CD14-positive monocyte (primary cell): Measurements from ENCODE around the gene CDH8. TPM values are rescaled to one million over a fixed set of nuclear protein-coding genes. Genes with fewer than 3 reads are reported as not detected.

ENCODE experiments used
- DNase-seq, 3 donors: peaks; one replicate each; pipeline ENCODE4 v3.0.0-alpha.2; 2011 to 2022
- H2AFZ ChIP-seq: 2 replicates; pipeline ENCODE4 v1.6.0; 2012; ENCODE audit warnings: mild to moderate bottlenecking, low read depth, low read length, inconsistent platforms; ENCODE audit not compliant: insufficient read depth, poor library complexity, severe bottlenecking
- H3K27ac ChIP-seq, 2 donors: 1 replicate in 1 of 2; 2 replicates in 1 of 2; pipeline ENCODE4 v1.5.1; 2012 to 2013; ENCODE audit warnings: low read length in 2 of 2, control low read depth in 1 of 2, inconsistent platforms in 1 of 2, low read depth in 1 of 2, mild to moderate bottlenecking in 1 of 2
- H3K27me3 ChIP-seq, 2 donors: one replicate each; pipeline versions ENCODE4 v1.6.0 to v1.6.1; 2011 to 2013; ENCODE audit warnings: low read length in 2 of 2; ENCODE audit not compliant: control insufficient read depth in 2 of 2, insufficient read depth in 2 of 2
- H3K36me3 ChIP-seq, 2 donors: replicated peaks in 1 of 2; 1 replicate in 1 of 2; 2 replicates in 1 of 2; pipeline versions ENCODE4 v1.5.1 to v1.6.1; 2012 to 2013; ENCODE audit warnings: low read length in 2 of 2, control low read depth in 1 of 2, inconsistent platforms in 1 of 2, mild to moderate bottlenecking in 1 of 2; ENCODE audit not compliant: insufficient read depth in 2 of 2, control insufficient read depth in 1 of 2
- H3K4me1 ChIP-seq, 2 donors: 1 replicate in 1 of 2; 2 replicates in 1 of 2; pipeline versions ENCODE4 v1.5.1 to v1.6.1; 2012 to 2013; ENCODE audit warnings: low read length in 2 of 2, control low read depth in 1 of 2, inconsistent platforms in 1 of 2, mild to moderate bottlenecking in 1 of 2, moderate library complexity in 1 of 2; ENCODE audit not compliant: insufficient read depth in 2 of 2, control insufficient read depth in 1 of 2
- H3K4me2 ChIP-seq: replicated peaks from 2 replicates; pipeline ENCODE3; 2012; ENCODE audit warnings: low read length, moderate library complexity, mild to moderate bottlenecking; ENCODE audit not compliant: poor library complexity, severe bottlenecking; ENCODE audit errors: extremely low read depth
- H3K4me3 ChIP-seq, 3 experiments: fragments of 200-600 bp in 1 of 3; sonication (generic) in 1 of 3; replicated peaks in 1 of 3; 1 replicate in 2 of 3; 2 replicates in 1 of 3; pipeline ENCODE4 v1.5.1; 2011 to 2013; ENCODE audit warnings: low read length in 3 of 3, mild to moderate bottlenecking in 3 of 3, control low read depth in 2 of 3, low read depth in 2 of 3, inconsistent platforms in 1 of 3, moderate library complexity in 1 of 3
- H3K79me2 ChIP-seq: 2 replicates; pipeline ENCODE4 v1.6.0; 2012; ENCODE audit warnings: mild to moderate bottlenecking, control low read depth, inconsistent platforms, low read length, moderate library complexity; ENCODE audit not compliant: insufficient read depth
- H3K9ac ChIP-seq: 2 replicates; pipeline ENCODE4 v1.6.0; 2017; ENCODE audit warnings: low read length, mild to moderate bottlenecking; ENCODE audit not compliant: insufficient read depth, poor library complexity, severe bottlenecking
- H3K9me3 ChIP-seq, 2 donors: replicated peaks in 1 of 2; 1 replicate in 1 of 2; 2 replicates in 1 of 2; pipeline versions ENCODE4 v1.5.1 to v1.6.1; 2012 to 2013; ENCODE audit warnings: low read length in 2 of 2, control low read depth in 1 of 2; ENCODE audit not compliant: control insufficient read depth in 1 of 2, insufficient read depth in 1 of 2
- H4K20me1 ChIP-seq: 2 replicates; pipeline ENCODE4 v1.6.0; 2012; ENCODE audit warnings: mild to moderate bottlenecking, low read length, control low read depth, moderate library complexity; ENCODE audit not compliant: insufficient read depth
- H3K27ac Mint-ChIP-seq, 7 donors: one replicate each; pipeline ENCODE4 v1.8.0; 2020; ENCODE audit warnings: mild to moderate bottlenecking in 7 of 7, mixed read lengths in 7 of 7, moderate library complexity in 6 of 7, inconsistent platforms in 2 of 7
- H3K27me3 Mint-ChIP-seq, 3 donors: one replicate each; pipeline ENCODE4 v1.8.0; 2021 to 2022; ENCODE audit warnings: low read depth in 3 of 3, mild to moderate bottlenecking in 3 of 3, mixed read lengths in 3 of 3, moderate library complexity in 3 of 3, inconsistent platforms in 1 of 3
- H3K36me3 Mint-ChIP-seq, 2 donors: one replicate each; pipeline ENCODE4 v1.8.0; 2020; ENCODE audit warnings: mixed read lengths in 2 of 2, inconsistent platforms in 1 of 2, mild to moderate bottlenecking in 1 of 2
- H3K4me1 Mint-ChIP-seq: one replicate; pipeline ENCODE4 v1.8.0; 2020; ENCODE audit warnings: mild to moderate bottlenecking, mixed read lengths
- H3K4me3 Mint-ChIP-seq, 2 donors: one replicate each; pipeline ENCODE4 v1.8.0; 2020; ENCODE audit warnings: mild to moderate bottlenecking in 2 of 2, mixed read lengths in 2 of 2, moderate library complexity in 1 of 2
- H3K9me3 Mint-ChIP-seq, 7 donors: one replicate each; pipeline ENCODE4 v1.8.0; 2020 to 2022; ENCODE audit warnings: mixed read lengths in 7 of 7, mild to moderate bottlenecking in 6 of 7, moderate library complexity in 6 of 7, inconsistent platforms in 2 of 7
- CTCF ChIP-seq: fragments of 200-600 bp; IDR thresholded peaks from one replicate; pipeline ENCODE4 v1.8.0; 2022; ENCODE audit warnings: antibody characterized with exemption, mild to moderate bottlenecking
- WGBS: methylation state at CpG from one replicate; pipeline ENCODE4 v1.1.5; 2013; ENCODE audit warnings: missing lambda C conversion rate; ENCODE audit not compliant: insufficient coverage; 5-methylcytosine and 5-hydroxymethylcytosine counted together
- intact Hi-C, 2 donors: fragments of 100-400 bp; cut with micrococcal nuclease; formaldehyde crosslinking; loops; one replicate each; pipeline versions ENCODE4 v1.15.0 to v1.15.1; 2023
- polyA plus RNA-seq, 3 donors: library from polyadenylated mRNA; depleted of rRNA in 1 of 3; unstranded in 2 of 3; stranded (reverse) in 1 of 3; fragments of 300-500 nt in 2 of 3; fragments of >200 nt in 1 of 3; fragmentation: Illumina TruSeq in 2 of 3; gene quantifications; 1 replicate in 2 of 3; 2 replicates in 1 of 3; pipeline ENCODE4 v1.2.3, GENCODE V29; 2012 to 2021

Gene CDH8
- polyA plus RNA-seq, 3 donors, result not detected

- Histone ChIP-seq H3K79me2 (no peaks in the 10 kb centered on the region), H3K27ac (no peak overlapping the region), H3K4me2 (no peak overlapping the region), H3K4me3 (no peak overlapping the region), H3K9ac (no peak overlapping the region), H3K36me3 (no peaks in the 10 kb centered on the region), H2AFZ (no peak overlapping the region), H3K9me3 (no peaks in the 10 kb centered on the region), H4K20me1 (no peaks in the 10 kb centered on the region), H3K27me3 (no peaks in the 10 kb centered on the region), H3K4me1 (no peaks in the 10 kb centered on the region)
- DNase-seq, result no peak
- no CpG with 5 or more reads among the region's 1 CpG for WGBS
- Mint-ChIP-seq H3K27me3 (no peaks in the 10 kb centered on the region), H3K36me3 (no peaks in the 10 kb centered on the region), H3K9me3 (peaks cover 0 to 4% (median 2%) of the 10 kb centered on the region in 7 donors), H3K4me1 (no peaks in the 10 kb centered on the region), H3K27ac (no peak overlapping the region), H3K4me3 (no peak overlapping the region)
- TF ChIP-seq CTCF, result no peak
- intact Hi-C loops, result no loop called here
These were observed 305.2 kb downstream of the CDH8 start for GRCh38 chr16:61730997-61731396.

- no CpG with 5 or more reads among the region's 3 CpGs for WGBS
- DNase-seq, result no peak
These were observed 309.5 kb downstream of the CDH8 start for GRCh38 chr16:61726701-61727100.

More at GRCh38 chr16:61726701-61727100, 309.5 kb downstream of the CDH8 start:
- TF ChIP-seq CTCF, result no peak
- no peaks in the 10 kb centered on the region for H3K9me3 ChIP-seq
- H3K9ac ChIP-seq, result no peak overlapping the region
- intact Hi-C loops, result no loop called here
- Mint-ChIP-seq H3K4me1 (no peaks in the 10 kb centered on the region), H3K36me3 (no peaks in the 10 kb centered on the region), H3K9me3 (no peaks in the 10 kb centered on the region), H3K4me3 (no peak overlapping the region), H3K27ac (no peak overlapping the region), H3K27me3 (peaks cover 0 to 2% (median 0%) of the 10 kb centered on the region in 3 donors)
- H2AFZ ChIP-seq, result no peak overlapping the region
- no peaks in the 10 kb centered on the region for H3K79me2 ChIP-seq
- no peak overlapping the region for H3K4me3 ChIP-seq
- H3K27me3 ChIP-seq, result no peaks in the 10 kb centered on the region
- H3K27ac ChIP-seq, result no peak overlapping the region
- no peaks in the 10 kb centered on the region for H3K4me1 ChIP-seq
- no peak overlapping the region for H3K4me2 ChIP-seq
- H3K36me3 ChIP-seq, result no peaks in the 10 kb centered on the region
- H4K20me1 ChIP-seq, result no peaks in the 10 kb centered on the region
